ENCODE data around the gene PIM3.

The PIM3 gene

GRCh38 chr22:49928555-49929210, 31.9 kb upstream of the PIM3 start:
- intact Hi-C loops (cut with DNase I; ENCODE audit: low total_unique reads): loop anchor here (1.0 to 5.0 kb wide), 2 partner anchors 102 to 279 kb away; no protein-coding TSS in a partner anchor
- Histone ChIP-seq H3K27me3 (peaks cover 0 to 12% of the 10 kb centered on the region in 2 donors), H3K4me3 (no peak overlapping the region), H3K27ac (no peak overlapping the region), H3K4me1 (peaks cover 5 to 31% (median 19%) of the 10 kb centered on the region in 4 donors), H3K36me3 (peaks cover 0 to 22% (median 14%) of the 10 kb centered on the region in 3 donors), H3K9me3 (no peaks in the 10 kb centered on the region)
- no peak for DNase-seq
- TF ChIP-seq, protein P1, sequence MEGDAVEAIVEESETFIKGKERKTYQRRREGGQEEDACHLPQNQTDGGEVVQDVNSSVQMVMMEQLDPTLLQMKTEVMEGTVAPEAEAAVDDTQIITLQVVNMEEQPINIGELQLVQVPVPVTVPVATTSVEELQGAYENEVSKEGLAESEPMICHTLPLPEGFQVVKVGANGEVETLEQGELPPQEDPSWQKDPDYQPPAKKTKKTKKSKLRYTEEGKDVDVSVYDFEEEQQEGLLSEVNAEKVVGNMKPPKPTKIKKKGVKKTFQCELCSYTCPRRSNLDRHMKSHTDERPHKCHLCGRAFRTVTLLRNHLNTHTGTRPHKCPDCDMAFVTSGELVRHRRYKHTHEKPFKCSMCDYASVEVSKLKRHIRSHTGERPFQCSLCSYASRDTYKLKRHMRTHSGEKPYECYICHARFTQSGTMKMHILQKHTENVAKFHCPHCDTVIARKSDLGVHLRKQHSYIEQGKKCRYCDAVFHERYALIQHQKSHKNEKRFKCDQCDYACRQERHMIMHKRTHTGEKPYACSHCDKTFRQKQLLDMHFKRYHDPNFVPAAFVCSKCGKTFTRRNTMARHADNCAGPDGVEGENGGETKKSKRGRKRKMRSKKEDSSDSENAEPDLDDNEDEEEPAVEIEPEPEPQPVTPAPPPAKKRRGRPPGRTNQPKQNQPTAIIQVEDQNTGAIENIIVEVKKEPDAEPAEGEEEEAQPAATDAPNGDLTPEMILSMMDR (IDR thresholded peaks at IDR 0.05): no peak

DNA sequence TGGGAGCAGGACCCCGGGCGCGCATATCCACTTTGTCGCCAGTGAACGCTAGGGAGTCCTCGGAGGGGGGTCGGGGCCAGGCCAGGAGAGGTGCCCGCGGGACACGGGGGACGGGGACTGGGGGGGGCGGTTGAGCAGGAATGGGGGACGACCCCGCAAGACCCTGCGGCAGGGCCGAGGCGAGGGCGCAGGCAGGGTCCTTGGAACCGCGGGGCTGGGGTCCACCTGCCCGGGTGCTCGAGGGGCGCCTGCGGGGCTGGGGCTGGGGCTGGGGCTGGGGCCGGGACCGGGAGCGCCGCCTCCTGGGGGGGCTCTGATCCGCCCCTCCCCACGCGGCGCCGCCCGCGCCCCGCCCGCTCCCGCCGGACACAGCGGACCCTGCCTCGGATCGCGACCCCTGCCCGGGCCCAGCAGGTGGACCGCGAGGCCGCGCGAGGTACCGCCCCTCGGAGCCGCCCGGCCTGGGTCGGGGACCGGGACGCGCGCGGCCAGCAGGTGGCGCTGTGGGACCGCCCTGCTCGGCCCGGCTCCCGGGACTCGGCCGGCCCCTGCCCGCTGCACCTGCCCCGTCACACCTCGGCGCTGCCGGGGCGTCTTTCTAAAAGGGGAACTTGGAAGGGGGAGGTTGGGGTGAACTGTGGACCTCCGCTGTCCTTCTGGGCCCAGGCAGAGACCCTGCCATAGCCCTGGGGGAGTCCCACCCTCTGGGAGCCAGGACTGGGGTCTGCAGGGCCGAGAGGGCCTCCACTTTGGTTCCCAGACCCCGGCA, 31.2 kb upstream of the PIM3 start:
- Histone ChIP-seq H3K4me3 (no peak overlapping the region), H3K9me3 (no peaks in the 10 kb centered on the region), H3K27me3 (peaks cover 0 to 12% of the 10 kb centered on the region in 2 donors), H3K4me1 (peaks cover 5 to 39% (median 26%) of the 10 kb centered on the region in 4 donors), H3K27ac (no peak overlapping the region), H3K36me3 (peaks cover 0 to 15% (median 10%) of the 10 kb centered on the region in 3 donors)
- TF ChIP-seq, protein P1 (IDR thresholded peaks at IDR 0.05): peak; percentile 72 to 97
- no peak for DNase-seq
- intact Hi-C loops (cut with DNase I; ENCODE audit: low total_unique reads): loop anchor here (1.0 to 5.0 kb wide), 2 partner anchors 101 to 278 kb away; no protein-coding TSS in a partner anchor

GRCh38 chr22:49929994-49930575, 30.5 kb upstream of the PIM3 start:
- intact Hi-C loops (cut with DNase I; ENCODE audit: low total_unique reads): loop anchor here (1.0 to 5.0 kb wide), 3 partner anchors 42 to 277 kb away; no protein-coding TSS in a partner anchor
- DNase-seq: no peak
- TF ChIP-seq, protein P1 (IDR thresholded peaks at IDR 0.05): no peak
- no peaks in the 10 kb centered on the region for H3K9me3 ChIP-seq
- peaks cover 0 to 12% of the 10 kb centered on the region in 2 donors for H3K27me3 ChIP-seq
- H3K4me1 ChIP-seq: peaks cover 5 to 45% (median 33%) of the 10 kb centered on the region in 4 donors
- H3K36me3 ChIP-seq: peaks cover 0 to 11% (median 8%) of the 10 kb centered on the region in 3 donors
- H3K4me3 ChIP-seq: no peak overlapping the region
- no peak overlapping the region for H3K27ac ChIP-seq

- Histone ChIP-seq H3K9me3 (no peaks in the 10 kb centered on the region), H3K27ac (no peak overlapping the region), H3K4me1 (peaks cover 5 to 50% (median 37%) of the 10 kb centered on the region in 4 donors), H3K4me3 (no peak overlapping the region), H3K27me3 (peaks cover 0 to 12% of the 10 kb centered on the region in 2 donors), H3K36me3 (peaks cover 0 to 4% (median 1%) of the 10 kb centered on the region in 3 donors)
- peak; percentile 80 to 87 for DNase-seq
- TF ChIP-seq, protein P1 (IDR thresholded peaks at IDR 0.05): peak; percentile 58 to 65
- intact Hi-C loops (cut with DNase I; ENCODE audit: low total_unique reads): loop anchor here (5.0 kb wide), 1 partner anchor 41 kb away; no protein-coding TSS in a partner anchor
These were observed 29.8 kb upstream of the PIM3 start for GRCh38 chr22:49930596-49931412.
